Sigmoid colon (tissue), 4 donors: Measurements from ENCODE around the gene MYT1.

ENCODE experiments used
- EP300 ChIP-seq, 4 donors: sonication (generic); formaldehyde crosslinking; IDR thresholded peaks; one replicate each; pipeline ENCODE4 v1.6.1; 2017; ENCODE audit warnings: antibody characterized with exemption in 4 of 4
- POLR2A ChIP-seq, 2 donors: fragments of 450-650 bp; IDR thresholded peaks; one replicate each; pipeline ENCODE4 v1.6.1; 2016; ENCODE audit warnings: antibody characterized with exemption in 2 of 2, mild to moderate bottlenecking in 2 of 2, moderate library complexity in 2 of 2
- TF ChIP-seq, protein P1 (sequence below), 4 experiments: fragments of 450-650 bp in 3 of 4; fragments of 200-600 bp in 1 of 4; IDR thresholded peaks; one replicate each; pipeline ENCODE4 v1.5.1; 2016 to 2019; ENCODE audit warnings: antibody characterized with exemption in 4 of 4, mild to moderate bottlenecking in 3 of 4, moderate library complexity in 2 of 4

DNA sequence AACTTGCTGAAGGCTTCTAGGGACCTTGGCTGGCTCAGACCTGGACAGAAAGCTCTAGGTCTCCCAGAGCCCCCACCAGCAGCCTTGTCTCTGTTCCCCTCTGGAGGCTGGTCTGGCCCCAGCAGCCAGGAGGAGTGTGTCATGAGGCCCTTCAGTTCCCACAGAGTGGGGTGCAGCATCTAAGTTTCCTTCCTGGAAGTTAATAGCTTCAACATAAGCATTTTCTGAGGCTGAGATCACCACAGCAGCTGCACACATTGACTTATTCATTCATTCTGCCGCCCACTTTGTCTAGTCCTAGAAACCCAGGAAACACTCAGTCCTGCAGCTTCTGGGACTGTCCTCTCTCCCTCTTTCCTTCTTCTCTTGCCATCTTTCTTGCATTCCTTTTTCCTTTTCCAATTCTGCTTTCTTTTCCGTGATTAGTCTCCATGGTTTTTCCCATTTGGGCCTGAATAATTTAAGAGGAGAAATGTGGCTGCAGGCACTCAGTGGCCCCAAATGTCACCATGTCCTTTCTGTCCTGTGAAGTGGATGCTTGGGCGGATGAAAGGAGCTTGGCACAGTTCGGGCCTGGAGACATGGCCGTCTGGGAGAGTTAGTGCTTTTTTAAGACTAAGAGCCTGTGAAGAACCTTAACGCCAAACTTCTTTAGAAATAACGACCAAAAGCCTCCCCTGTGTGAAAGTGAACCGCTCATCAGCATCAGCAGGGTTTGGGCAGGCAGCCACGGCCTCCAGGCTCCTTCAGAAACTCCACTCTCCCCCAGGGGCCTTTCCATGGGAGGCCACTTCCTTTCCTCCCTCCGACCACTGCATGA is 60.3 kb downstream of the MYT1 start:
- TF ChIP-seq POLR2A (IDR thresholded peaks at IDR 0.05) (no peak), EP300 (IDR thresholded peaks at IDR 0.05) (no peak)
- TF ChIP-seq, protein P1, sequence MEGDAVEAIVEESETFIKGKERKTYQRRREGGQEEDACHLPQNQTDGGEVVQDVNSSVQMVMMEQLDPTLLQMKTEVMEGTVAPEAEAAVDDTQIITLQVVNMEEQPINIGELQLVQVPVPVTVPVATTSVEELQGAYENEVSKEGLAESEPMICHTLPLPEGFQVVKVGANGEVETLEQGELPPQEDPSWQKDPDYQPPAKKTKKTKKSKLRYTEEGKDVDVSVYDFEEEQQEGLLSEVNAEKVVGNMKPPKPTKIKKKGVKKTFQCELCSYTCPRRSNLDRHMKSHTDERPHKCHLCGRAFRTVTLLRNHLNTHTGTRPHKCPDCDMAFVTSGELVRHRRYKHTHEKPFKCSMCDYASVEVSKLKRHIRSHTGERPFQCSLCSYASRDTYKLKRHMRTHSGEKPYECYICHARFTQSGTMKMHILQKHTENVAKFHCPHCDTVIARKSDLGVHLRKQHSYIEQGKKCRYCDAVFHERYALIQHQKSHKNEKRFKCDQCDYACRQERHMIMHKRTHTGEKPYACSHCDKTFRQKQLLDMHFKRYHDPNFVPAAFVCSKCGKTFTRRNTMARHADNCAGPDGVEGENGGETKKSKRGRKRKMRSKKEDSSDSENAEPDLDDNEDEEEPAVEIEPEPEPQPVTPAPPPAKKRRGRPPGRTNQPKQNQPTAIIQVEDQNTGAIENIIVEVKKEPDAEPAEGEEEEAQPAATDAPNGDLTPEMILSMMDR (IDR thresholded peaks at IDR 0.05), result no peak
